Kidney (tissue), 14 donors: ENCODE measurements around the gene RTP3. TPM values are rescaled to one million over a fixed set of nuclear protein-coding genes. Genes with fewer than 3 reads are reported as not detected.
"Not testable (repeated sequence)": the region's sequence is repeated elsewhere in the genome, so short reads cannot be mapped to it uniquely, and the experiment has no call there.

ENCODE experiments used
- DNase-seq, 5 donors: peaks; one replicate each; pipeline ENCODE4 v3.0.0-alpha.2; 2013 to 2020
- FAIRE-seq: peaks from 2 replicates; lab custom pipeline; 2012; peaks lifted over from hg19 to GRCh38; lab: Jason Lieb, UNC
- H3K27ac ChIP-seq, 2 donors: one replicate each; pipeline ENCODE4 v1.7.0; 2013; ENCODE audit warnings: low read depth in 2 of 2, low read length in 2 of 2, inconsistent platforms in 1 of 2
- H3K27me3 ChIP-seq: one replicate; pipeline ENCODE4 v1.7.1; 2013; ENCODE audit warnings: low read length, inconsistent platforms; ENCODE audit not compliant: control insufficient read depth, insufficient read depth
- H3K36me3 ChIP-seq, 3 donors: one replicate each; pipeline versions ENCODE4 v1.7.0 to v1.7.1; 2013; ENCODE audit warnings: low read length in 3 of 3, control low read depth in 1 of 3, inconsistent platforms in 1 of 3; ENCODE audit not compliant: insufficient read depth in 3 of 3, control insufficient read depth in 2 of 3
- H3K4me1 ChIP-seq, 3 donors: one replicate each; pipeline versions ENCODE4 v1.7.0 to v1.7.1; 2013; ENCODE audit warnings: low read length in 3 of 3, inconsistent platforms in 1 of 3, low read depth in 1 of 3; ENCODE audit not compliant: control insufficient read depth in 2 of 3, insufficient read depth in 2 of 3
- H3K4me3 ChIP-seq, 3 donors: one replicate each; pipeline versions ENCODE4 v1.7.0 to v1.8.1; 2013; ENCODE audit warnings: low read length in 3 of 3, control low read depth in 1 of 3, inconsistent platforms in 1 of 3
- H3K9ac ChIP-seq, 3 donors: one replicate each; pipeline versions ENCODE4 v1.7.0 to v1.7.1; 2013; ENCODE audit warnings: low read length in 3 of 3, control low read depth in 1 of 3, inconsistent platforms in 1 of 3
- H3K9me3 ChIP-seq, 3 donors: one replicate each; pipeline versions ENCODE4 v1.7.0 to v1.7.1; 2013; ENCODE audit warnings: low read length in 3 of 3, control low read depth in 1 of 3, inconsistent platforms in 1 of 3; ENCODE audit not compliant: control insufficient read depth in 2 of 3, insufficient read depth in 1 of 3
- CTCF ChIP-seq: IDR thresholded peaks from 3 replicates; pipeline ENCODE4 v1.5.1; 2012; ENCODE audit warnings: mild to moderate bottlenecking, moderate library complexity, borderline replicate concordance; ENCODE audit not compliant: insufficient read depth; ENCODE audit errors: extremely low read depth
- intact Hi-C: fragments of 100-400 bp; cut with DNase I; formaldehyde crosslinking; loops from one replicate; pipeline ENCODE4 v1.11.1; 2022
- polyA plus RNA-seq: library from polyadenylated mRNA; stranded (reverse); fragments of 350-450 nt; fragmentation: Illumina TruSeq; extraction: RNeasy Lipid Tissue Mini Kit (QIAGEN cat#74804); gene quantifications from one replicate; pipeline ENCODE4 v1.2.3, GENCODE V29; 2014; ENCODE audit warnings: low read depth, low replicate concordance; ENCODE audit not compliant: insufficient read depth
- total RNA-seq: library from RNA; stranded (reverse); fragmentation: NEBNext Ultra II Directional; extraction: Animal tissue kit (Norgen Biotek cat#: 25700); gene quantifications from one replicate; pipeline ENCODE4 v1.2.1, GENCODE V29; 2021
- donor health status: control.
- donor health status: control.
- donor health status: control.
- donor health status: control.
- donor health status: control.
- donor health status: DM: yes; HTN: yes; CAD: no.
- donor health status: Normal renal cell carcinoma (clear cell type).

RTP3 gene
- total and polyA plus RNA-seq, 2 donors from 2014 or later, result 0.30 TPM; not detected in 1

GRCh38 chr3:46492890-46493547 lies 4.8 kb upstream of the RTP3 start:
- TF ChIP-seq CTCF, result no peak
- Histone ChIP-seq H3K4me3 (no peak overlapping the region), H3K27ac (no peak overlapping the region), H3K4me1 (peaks cover 0 to 6% (median 4%) of the 10 kb centered on the region in 3 donors), H3K27me3 (no peaks in the 10 kb centered on the region), H3K9ac (no peak overlapping the region), H3K9me3 (no peaks in the 10 kb centered on the region), H3K36me3 (no peaks in the 10 kb centered on the region)
- FAIRE-seq (no peak), DNase-seq (no peak)
- intact Hi-C loops, result loop anchor here (10.0 kb wide), 1 partner anchor 132 kb away; no protein-coding TSS in a partner anchor

- intact Hi-C loops, result loop anchor here (10.0 kb wide), 1 partner anchor 130 kb away; no protein-coding TSS in a partner anchor
- H3K27ac ChIP-seq, DNase-seq: not testable (repeated sequence)
Measured at GRCh38 chr3:46494491-46494890, 3.3 kb upstream of the RTP3 start.

GRCh38 chr3:46495901-46496456 lies 1.8 kb upstream of the RTP3 start:
- TF ChIP-seq CTCF, result no peak
- no peak for DNase-seq
- Histone ChIP-seq H3K27ac (no peak overlapping the region), H3K36me3 (no peaks in the 10 kb centered on the region), H3K9ac (no peak overlapping the region), H3K4me3 (no peak overlapping the region), H3K4me1 (no peaks in the 10 kb centered on the region), H3K9me3 (no peaks in the 10 kb centered on the region), H3K27me3 (no peaks in the 10 kb centered on the region)
- FAIRE-seq, result no peak
- intact Hi-C loops, result loop anchor here (10.0 kb wide), 1 partner anchor 129 kb away; no protein-coding TSS in a partner anchor

More at GRCh38 chr3:46494491-46494890, 3.3 kb upstream of the RTP3 start:
- FAIRE-seq, H3K9ac ChIP-seq, H3K4me1 ChIP-seq, H3K9me3 ChIP-seq, H3K36me3 ChIP-seq, H3K27me3 ChIP-seq, H3K4me3 ChIP-seq: not testable (repeated sequence)

DNA sequence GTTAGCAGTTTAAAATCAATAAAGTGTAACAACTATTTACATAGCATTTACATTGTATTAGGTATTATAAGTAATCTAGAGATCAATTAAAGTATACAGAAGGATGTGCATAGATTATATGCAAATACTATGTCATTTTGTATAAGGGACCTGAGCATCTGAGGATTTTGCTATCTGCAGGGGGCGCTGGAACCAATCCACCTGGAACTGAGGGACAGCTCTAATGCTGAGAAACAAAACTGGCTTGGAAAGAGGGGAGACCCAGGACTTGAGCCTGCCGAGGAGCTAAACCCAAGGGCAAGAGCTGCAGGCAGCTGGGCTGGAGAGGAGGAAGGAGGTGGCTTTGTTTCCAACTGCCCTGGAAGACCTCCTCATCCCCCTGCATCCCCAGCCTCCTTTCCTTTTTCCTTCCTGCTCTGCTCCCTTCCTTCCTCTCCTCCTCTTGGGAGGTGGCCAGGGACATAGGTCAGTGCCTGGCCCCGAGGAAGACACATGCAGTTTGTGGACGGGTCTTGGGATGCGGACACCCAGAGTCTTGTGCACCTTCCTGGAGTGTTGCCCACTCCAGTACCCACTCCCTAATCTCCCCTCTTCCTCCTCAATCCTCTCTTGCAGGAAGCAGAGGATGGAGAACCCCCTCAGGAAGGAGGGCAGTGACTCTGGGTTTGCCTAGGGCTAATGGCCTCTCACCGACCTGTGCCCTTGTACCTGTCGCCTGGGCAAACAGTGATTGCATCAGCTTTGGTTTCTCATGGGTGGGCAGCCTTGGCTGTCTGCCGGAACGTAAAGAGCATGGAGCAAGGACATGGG lies 825 bp upstream of the RTP3 start:
- H3K36me3 ChIP-seq, result no peaks in the 10 kb centered on the region
- H3K9ac ChIP-seq, result no peak overlapping the region
- DNase-seq (peak in 2 of 5 donors; percentile 23 to 54), FAIRE-seq (no peak)
- no peaks in the 10 kb centered on the region for H3K27me3 ChIP-seq
- H3K27ac ChIP-seq, result no peak overlapping the region
- intact Hi-C loops, result loop anchor here (10.0 kb wide), 1 partner anchor 128 kb away; no protein-coding TSS in a partner anchor
- no peak for TF ChIP-seq CTCF
- H3K4me3 ChIP-seq, result no peak overlapping the region
- H3K4me1 ChIP-seq, result no peaks in the 10 kb centered on the region
- no peaks in the 10 kb centered on the region for H3K9me3 ChIP-seq
